ENCODE measurements around the gene EXOC7.

EXOC7 gene, protein sequence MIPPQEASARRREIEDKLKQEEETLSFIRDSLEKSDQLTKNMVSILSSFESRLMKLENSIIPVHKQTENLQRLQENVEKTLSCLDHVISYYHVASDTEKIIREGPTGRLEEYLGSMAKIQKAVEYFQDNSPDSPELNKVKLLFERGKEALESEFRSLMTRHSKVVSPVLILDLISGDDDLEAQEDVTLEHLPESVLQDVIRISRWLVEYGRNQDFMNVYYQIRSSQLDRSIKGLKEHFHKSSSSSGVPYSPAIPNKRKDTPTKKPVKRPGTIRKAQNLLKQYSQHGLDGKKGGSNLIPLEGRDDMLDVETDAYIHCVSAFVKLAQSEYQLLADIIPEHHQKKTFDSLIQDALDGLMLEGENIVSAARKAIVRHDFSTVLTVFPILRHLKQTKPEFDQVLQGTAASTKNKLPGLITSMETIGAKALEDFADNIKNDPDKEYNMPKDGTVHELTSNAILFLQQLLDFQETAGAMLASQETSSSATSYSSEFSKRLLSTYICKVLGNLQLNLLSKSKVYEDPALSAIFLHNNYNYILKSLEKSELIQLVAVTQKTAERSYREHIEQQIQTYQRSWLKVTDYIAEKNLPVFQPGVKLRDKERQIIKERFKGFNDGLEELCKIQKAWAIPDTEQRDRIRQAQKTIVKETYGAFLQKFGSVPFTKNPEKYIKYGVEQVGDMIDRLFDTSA

DNA sequence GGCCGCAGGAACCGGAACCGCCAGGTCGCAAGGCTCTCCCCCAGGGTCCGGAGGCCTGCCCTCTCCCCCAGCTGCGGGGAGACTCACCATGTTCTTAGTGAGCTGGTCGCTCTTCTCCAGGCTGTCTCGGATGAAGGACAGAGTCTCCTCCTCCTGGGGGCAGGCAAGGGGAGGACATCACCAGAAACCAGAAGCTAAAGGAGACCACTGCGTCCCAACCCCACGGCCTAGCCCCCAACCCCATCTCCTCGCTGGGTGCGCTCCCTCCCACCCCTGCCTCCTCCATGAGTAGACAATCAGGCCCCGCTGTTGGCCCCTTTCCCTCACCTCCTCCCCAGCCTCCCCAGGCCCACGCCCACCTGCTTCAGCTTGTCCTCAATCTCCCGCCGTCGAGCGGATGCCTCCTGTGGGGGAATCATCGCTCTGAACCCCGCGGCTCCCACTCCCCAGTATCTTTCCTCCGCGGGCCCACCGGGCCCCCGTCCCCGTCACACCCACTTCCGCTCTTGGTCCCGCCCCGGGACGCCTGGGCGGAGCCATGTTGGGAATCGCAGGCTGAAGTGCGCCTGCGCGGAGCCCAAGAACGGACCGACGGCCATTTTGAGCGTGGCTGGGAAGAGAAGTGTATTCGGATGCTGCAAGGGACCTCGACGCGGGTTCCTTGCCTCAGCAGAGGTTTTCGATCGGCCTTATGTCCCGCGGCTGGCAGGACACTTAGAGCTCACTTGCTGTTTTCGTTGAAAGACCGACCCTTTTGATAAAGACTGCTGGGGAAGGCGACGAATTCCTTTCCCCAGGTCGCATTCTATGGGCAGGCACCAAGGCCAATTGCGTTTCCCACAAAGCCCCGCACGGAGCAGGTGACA, at the start of gene EXOC7:
TSS of gene EXOC7 (minus strand) at position 514 of the 866 bp plus-strand sequence. CDS start at position 419, 95 bp downstream.
- peak; percentile 98 for DNase-seq (ENCODE audit: low read depth, low spot score)

DNA sequence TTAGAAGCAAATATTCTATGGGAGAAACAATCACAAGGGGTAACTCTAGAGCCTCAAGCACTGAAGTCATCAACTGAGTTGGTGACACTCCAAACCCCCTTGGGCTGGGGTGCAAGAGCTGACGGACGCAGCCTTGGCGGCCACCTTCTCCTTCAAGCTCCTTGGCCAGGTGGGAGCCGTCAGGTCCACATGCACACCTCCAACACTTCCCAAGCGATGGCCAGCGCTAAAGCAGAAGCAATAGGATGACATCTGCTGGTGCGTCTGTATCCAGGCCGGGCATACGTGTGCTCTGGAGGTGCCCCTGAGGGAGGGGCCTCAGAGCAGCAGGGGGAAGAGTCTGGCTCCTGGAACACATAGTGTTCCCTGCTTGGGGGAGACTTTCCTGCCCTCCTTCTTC, 49.6 kb upstream of the EXOC7 start:
- DNase-seq (ENCODE audit: low read depth, low spot score): no peak

DNA sequence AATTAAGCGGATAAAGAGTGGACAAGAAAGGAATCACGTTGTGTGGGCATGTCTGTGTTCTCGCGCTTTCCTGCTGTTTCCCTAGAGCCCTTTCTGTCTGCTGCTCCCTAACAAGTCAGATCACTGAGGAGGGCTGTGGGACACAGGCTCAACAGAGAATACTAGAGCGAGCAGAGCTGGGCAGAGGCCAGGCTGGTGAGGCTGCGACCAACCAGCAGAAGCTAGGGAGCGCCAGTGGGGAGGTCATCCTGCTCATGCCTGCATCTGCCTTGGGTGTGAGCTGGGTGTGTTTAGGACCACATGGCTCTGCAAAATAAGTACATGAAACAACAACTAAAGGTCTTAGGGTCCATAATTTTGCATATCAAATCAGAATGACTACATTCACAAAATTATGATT, 49.0 kb upstream of the EXOC7 start:
- no peak for DNase-seq (ENCODE audit: low read depth, low spot score)

DNA sequence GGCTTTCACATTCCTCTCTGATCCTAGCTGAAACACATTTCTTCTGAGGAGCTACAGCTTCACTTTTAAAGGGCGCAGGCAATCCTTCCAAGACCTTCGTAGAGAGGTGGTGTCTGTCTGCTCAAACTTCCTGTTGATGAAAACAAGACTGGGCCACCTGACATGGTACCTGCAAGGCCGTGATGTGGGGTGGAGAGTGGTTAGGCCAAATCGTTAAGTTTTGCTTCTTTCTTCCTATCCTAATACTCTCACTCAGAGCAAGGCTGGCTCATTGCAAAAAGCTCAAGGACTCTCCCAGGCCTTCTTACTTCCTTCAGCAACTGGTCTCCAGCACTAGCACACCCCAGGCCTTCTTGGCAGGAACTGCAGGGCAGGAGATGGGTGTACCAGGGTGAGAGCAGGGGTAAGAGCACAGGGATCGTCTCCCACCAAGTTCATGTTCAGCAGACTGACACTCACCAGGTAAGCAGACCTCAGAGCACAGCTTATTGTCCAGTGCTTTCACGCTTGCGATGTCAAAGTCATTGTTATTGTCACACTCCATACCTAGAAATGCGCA, 48.4 kb upstream of the EXOC7 start:
- no peak for DNase-seq (ENCODE audit: low read depth, low spot score)

DNA sequence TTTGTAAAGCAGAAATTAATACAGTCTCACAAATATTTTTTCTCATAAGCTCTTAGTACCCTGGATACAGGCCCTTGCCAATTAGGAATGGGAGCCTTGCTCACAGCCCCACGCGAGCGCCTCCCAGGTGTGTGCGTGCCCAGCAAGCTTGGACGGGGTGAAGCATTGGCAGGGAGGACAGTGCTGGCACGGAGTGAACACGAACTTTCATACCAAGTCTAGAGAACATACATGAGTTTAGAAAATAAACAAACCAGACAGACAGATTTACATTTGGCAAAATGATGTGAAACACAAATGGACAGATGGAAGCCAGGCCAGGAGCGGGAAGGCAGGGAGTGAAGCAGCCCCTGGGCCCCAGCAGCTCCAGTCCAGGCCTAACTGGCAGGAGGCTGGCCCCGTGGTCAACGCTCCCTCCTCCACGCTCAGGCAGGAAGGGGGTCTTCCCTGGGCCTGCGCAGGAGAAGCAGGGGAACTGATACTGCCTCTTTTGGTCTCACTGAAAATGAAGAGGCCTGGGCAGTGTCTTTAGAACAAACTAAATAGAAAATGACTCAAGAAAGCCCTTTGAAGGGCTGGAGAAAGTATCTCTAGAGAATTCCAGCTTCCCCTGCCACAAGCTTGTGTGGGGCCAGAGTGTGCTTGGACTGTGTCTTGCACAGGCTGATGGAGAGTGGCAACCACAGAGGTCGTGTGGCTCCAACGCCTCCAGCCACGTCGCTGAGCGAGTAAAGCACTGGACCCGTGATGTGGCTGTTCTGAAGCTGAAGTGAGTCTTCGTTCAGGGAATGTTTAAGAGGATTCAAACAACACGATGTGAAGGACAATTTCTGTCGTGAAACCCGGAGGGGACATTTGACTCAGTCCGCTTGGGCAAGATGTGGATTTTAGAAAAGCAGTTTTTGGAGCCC, 47.4 kb upstream of the EXOC7 start:
- no peak for DNase-seq (ENCODE audit: low read depth, low spot score)

DNA sequence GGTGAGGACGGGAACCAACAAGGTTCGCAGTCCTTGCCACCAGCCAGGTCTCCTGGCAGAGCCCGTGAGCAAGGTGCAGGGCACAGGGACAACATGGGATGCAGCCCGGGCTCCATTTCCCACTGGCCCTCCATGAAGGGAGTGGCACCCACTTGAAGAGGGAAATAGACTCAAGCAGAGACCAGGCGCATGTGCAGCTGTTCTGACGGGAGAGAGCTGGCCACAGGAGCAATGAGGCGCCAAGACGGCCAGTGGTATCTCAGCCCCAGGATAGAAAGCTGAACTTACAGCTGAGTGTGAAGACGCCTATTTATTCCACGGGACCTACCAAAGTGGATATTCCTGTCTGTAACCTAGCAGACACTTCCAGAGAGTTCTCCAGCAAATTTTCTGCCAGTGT, 45.6 kb upstream of the EXOC7 start:
- DNase-seq (ENCODE audit: low read depth, low spot score): no peak

DNA sequence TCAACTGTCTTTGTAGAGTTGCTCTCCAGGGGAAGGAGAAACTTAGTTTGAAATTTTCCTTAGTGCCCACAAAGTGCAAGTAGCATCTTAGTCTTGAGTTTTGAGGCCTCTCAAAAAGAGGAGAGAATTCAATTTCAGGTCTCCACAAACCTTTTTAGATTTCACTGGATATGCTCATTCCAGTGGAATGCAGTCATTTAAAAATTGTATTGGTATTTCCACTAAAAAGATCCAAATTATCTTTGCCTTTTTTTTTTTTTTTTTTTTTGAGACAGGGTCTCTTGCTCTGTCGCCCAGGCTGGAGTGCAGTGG, 44.4 kb upstream of the EXOC7 start:
- no peak for DNase-seq (ENCODE audit: low read depth, low spot score)

DNA sequence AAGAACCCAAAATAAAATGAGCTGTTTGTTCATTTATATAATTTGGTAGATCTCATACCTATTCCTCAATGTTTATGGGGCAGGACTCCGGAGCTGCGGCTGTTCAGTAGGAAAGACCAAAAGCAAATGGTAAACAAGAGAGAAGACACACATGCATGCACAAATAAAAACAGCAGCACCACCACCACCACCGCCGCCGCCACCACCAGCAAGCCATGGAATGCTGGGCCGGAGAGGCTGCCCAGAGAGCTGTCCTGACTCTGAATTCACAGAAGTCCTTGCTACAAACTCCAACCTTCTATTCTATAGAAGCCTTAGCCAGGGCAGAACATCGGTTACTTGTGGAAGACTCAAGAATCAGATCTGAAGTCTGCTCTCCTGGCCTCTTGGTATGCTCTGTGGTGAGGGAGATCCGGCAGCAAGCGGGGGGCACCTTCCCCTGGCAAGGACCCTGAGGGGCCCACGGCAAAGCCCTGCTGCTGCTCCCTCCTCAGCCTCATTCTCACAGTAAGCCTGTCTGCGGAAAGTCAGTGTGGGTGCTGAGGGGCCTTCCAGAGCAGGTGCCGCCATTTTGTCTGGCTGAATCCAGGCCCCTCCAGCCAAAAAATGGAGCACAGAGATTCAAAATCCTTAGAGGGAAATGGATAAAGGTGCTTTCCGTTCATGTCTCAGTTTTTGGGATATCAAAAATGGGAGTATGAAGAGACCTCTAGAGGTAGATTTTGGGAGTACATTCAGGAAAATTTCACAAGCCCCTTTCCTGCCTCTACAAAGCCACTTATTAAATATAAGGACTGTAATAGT, 43.8 kb upstream of the EXOC7 start:
- peak; percentile 39 for DNase-seq (ENCODE audit: low read depth, low spot score)

DNA sequence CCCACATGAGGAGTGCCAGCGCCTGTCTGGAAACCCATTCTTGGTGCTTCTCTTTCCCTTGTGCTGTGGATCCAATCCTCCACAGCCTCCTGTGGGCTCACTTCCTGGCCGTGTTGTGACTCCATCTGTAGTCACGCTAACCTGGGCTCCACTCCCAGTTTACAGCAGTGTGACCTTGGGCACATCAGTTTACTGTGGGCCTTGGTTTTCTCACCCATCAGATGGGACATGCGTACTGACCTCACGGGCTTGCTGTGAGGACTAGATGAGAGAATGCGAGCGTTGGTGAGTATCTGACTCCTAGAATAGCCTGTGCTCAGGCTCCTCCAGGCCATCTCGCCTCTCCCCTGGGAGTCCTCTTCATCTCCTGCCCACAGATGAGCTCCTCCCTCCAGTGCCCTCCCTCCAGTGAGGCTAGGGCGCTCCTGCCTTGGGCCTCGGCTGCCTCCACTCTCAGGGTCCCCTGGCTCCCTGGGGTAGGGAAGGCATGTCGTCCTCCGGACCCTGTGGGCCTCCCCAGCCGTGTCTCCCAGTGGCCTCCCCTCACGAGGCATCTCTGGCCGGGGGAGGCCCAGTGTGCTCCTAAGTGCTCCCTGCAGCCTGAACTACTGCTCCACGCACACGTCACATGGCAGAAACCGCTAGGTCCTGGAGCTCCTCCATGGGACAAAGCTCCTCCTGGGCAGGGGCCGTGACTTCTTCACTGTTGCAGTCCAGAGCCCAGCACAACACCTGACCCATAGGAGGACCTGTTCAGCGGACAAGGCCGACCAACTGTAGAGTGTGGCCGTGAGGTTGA, 42.7 kb upstream of the EXOC7 start:
- DNase-seq (ENCODE audit: low read depth, low spot score): no peak

DNA sequence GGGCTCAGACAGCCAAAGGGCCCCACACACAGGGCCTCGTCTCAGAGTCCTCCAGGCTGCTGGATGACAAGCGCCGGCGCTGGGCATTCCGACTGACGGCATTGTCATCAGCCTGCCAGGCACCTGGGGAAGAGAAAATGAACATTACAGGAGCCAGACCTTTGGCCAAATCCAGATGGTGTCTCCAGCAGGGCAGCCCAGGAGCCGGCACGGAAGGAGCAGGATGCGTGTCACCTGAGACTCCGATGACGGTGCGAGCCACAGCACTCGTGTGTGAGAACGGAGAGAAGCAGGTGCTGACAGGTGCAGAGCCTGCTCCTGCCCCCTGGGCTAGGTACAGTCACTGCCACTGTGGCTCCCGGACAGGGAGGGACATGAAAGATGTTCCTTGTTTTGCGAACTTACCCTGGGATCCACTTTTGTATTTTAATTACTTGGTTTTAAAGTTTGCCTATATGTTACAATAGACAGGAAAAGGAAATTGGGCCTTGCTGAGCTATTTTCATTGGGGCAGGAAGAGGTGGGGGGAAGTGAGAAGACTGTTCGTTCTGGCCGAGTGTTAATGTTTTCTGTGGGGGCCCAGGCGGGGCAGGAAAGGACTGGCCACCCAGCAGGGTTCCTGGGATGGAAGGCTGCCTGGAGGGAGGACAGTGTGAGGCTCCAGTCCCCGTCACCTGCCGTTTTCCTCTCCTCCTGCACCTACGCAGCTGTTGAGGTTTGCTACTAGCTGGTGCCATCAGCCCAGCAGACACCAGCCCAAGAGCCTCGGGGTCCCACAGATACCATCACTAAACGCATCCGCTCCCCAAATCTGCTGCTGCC, 41.9 kb upstream of the EXOC7 start:
- DNase-seq (ENCODE audit: low read depth, low spot score): no peak

DNA sequence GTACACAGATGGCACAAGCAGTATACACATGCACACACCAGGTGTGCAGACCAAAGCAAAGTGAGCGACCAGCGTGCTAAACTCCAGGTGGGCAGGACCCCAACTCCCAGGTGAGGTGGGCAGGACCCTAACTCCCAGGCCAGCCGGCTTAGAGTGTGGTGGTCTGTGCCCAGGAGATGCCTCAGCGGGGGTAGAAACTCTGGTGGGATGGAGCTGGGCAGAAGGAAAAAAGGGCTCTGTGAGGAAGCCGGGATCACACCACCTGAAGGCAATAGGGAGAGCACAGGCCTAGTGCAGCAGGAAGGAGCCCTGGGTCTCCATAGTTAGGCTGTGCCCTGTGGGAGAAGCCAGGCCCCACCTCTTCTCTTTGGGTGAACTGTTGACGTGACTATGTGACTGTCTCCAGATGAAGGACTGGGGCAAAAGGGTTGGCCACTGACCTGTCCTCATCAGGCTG, 39.0 kb upstream of the EXOC7 start:
- DNase-seq (ENCODE audit: low read depth, low spot score): no peak

DNA sequence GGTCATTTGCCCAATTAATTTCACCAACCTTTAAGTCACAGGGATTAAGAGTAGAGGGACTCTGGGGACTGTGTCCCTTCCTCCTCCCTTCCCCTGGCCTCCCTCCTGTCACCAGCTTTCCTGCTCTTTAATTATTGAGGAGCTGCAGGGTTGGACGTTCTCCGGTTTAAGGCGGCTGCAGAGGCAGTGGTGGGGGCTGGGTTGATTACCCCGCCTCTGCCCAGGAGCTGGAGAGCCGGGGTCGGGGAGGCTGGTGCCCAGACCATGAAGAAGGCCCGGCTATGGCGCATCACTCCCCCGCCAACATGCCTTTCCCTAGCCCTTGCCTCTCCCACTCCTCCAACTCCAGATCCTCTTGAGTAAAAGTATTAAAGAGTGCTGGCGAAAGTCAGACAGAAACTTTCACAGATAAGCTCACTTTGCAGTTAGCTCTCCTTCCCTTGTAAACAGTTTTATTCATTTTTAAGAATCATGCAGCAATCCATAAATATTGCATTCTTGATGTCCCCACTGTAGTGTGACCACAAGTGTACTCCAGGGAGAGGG, 38.5 kb upstream of the EXOC7 start:
- no peak for DNase-seq (ENCODE audit: low read depth, low spot score)

DNA sequence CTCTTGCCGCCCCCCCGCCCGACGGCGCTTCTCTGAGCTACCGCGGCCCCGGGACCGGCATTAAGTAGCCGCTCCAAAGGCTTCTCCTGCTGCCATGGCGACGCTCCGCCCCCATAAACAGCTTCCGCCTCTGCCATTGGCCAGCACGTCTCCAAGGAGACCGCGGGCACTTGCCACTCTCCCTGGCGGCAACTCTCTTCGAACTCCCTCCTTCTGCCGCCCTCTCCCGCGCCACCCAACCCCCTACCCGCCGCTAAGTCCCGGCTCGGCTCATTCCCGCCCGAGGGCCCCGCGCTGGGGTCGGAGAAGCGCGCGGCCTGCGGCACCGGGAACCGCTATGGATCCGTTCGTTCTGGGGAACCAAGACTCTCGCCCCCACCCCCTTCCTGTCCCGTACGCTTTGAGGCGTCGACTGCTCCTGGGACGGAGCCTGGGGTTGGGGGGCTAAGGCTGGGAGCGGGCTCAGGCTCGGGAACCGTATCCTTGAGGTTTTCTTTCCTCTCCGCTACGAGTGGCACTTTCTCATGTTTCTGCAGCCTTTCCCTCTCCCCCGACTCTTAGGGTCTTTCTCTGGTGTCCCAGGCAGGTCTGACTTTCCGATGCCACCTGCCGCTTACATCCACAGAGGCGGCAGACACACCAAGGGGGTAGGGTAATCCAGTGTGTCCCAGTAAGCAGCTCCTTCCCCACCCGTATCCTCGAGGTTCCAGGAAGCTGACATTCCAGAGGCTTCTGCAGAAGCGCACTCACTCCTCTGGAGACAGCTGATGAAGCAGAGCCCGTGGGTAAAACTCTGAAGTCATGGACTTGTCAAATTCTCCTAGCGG, 37.8 kb upstream of the EXOC7 start, which contains the start of gene FOXJ1:
TSS of gene FOXJ1 (minus strand) at position 34 of the 827 bp plus-strand sequence. CDS start 850 bp downstream, outside the sequence.
- DNase-seq (ENCODE audit: low read depth, low spot score): peak; percentile 94

DNA sequence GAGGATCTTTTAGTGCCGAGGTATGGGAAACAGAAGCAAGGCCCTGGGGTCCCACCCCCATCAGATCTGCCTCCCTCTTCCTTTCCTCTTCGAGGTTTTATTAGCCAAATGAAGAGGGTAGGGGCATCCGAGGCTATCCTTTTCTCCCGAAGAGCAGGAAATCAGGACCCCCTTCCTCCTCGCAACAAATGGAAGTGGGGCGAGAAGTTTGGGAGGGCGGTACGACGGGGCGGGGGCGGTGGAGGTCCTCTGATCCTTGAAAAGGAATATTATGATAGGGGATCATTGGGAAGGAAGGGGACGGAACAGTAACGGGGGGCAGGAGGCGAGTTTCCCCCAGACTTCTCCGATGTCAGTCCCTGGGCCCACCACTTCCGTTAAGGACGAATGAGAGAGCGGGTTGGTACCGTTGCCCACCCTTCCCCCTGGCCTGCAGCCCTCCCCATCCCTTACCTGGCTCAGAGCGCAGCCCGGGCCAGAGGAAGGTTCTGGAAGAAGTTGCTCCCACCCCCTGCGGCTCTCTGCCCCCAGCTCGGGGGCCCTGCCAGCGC, 37.1 kb upstream of the EXOC7 start:
- DNase-seq (ENCODE audit: low read depth, low spot score): no peak

DNA sequence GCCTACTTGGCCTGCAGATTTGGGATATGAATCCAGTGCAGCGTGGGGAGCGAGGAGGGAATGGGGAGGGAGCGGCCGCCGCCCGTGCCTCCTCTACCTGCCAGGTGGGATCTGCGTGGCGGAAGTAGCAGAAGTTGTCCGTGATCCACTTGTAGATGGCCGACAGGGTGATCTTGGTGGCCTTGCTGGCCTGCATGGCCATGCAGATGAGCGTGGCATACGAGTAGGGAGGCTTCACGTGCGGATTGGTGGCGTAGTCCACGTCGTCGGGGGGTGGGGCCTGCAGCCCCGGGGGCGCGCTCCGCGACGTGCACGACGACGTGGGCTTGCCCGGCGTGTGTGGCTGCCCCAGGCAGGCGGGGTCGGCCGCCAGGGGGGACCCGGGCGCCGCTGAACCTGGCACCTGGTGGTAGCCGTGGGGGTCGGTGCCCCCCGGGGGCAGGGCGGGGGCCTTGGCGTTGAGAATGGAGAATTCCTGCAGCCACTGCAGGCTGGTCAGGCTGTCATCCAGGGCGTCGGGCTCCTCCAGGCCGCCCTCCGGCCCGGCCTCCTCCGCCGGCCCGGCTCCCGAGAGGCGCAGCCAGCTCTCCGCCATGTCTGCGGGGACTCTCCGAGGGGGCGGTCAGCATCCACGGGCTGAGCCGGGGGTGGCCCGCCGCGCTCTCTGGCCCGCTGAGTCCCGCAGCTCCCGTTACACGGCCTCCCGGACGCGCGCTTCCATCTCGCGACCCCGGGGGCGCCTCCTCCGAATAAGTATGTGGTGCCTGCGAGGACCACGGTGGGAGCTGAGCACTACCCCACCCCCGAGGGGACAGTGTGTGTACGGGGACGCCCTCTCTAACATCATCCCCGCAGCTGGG, 36.4 kb upstream of the EXOC7 start:
- DNase-seq (ENCODE audit: low read depth, low spot score): no peak
